NT2/D1 (cell line): ENCODE data around the gene MTOR.

ENCODE experiments used
- SUZ12 ChIP-seq: IDR thresholded peaks from 2 replicates; pipeline ENCODE4 v1.6.1; 2011; ENCODE audit not compliant: insufficient read length, insufficient read depth; ENCODE audit errors: extremely low read depth
- YY1 ChIP-seq: IDR thresholded peaks from 2 replicates; pipeline ENCODE4 v1.6.1; 2011; ENCODE audit not compliant: insufficient read length, insufficient read depth
- ZNF274 ChIP-seq: IDR thresholded peaks from 2 replicates; pipeline ENCODE4 v1.6.1; 2011; ENCODE audit warnings: mild to moderate bottlenecking, low read depth, low read length

DNA sequence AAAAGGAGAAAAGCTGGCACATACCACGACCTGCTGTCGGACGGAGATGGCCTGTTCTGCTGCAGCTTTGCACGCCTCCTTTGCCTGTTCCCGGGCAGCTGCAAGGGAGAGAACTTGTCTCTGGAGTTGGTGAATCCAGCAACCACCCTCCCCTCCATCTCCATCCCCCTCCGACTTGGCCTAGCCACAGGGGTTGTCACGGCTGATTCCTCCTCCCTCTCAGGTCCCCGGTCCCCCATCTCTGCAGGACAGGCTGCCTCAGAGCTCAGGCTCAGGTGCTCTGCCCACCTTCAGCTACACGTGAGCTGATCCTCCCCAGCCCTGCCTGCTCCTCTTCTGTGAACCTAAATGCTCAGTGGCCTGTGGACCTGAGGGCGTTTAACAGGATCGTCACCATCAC is 191.5 kb downstream of the MTOR start:
- TF ChIP-seq ZNF274 (no peak), YY1 (no peak), SUZ12 (no peak)
